HEK293 (cell line): ENCODE results near the gene DSC1.
A peak's percentile ranks its signal among the peaks of the same experiment; 100 is the strongest.

Experiments
- CTCF ChIA-PET: fragments of 350-600 bp; formaldehyde crosslinking; extraction: SDS; loops from one replicate; lab custom pipeline; 2021; ENCODE audit warnings: antibody characterized with exemption; lab: Yijun Ruan, JAX
- POLR2A ChIA-PET: fragments of 300-600 bp; formaldehyde crosslinking; extraction: SDS; loops from one replicate; lab custom pipeline; 2020; ENCODE audit warnings: antibody characterized with exemption, inconsistent platforms; lab: Yijun Ruan, JAX
- H3K27ac ChIP-seq: fragments of 200-500 bp; sonication (Bioruptor generic); 2 replicates; pipeline ENCODE4 v1.5.1; 2014; ENCODE audit warnings: low read depth, low read length, control low read depth, inconsistent platforms; ENCODE audit errors: extremely low read depth
- H3K36me3 ChIP-seq, 2 experiments: fragments of 200-500 bp in 1 of 2; sonication (Bioruptor generic) in 1 of 2; 1 replicate in 1 of 2; 2 replicates in 1 of 2; pipeline ENCODE4 v1.5.1; 2014 to 2017; ENCODE audit warnings: inconsistent platforms in 2 of 2, low read length in 2 of 2; ENCODE audit not compliant: control insufficient read depth in 2 of 2, insufficient read depth in 1 of 2
- H3K4me1 ChIP-seq: fragments of 200-500 bp; sonication (Bioruptor generic); 2 replicates; pipeline ENCODE4 v1.5.1; 2014; ENCODE audit warnings: mild to moderate bottlenecking, low read length, inconsistent platforms; ENCODE audit not compliant: control insufficient read depth, insufficient read depth
- H3K4me3 ChIP-seq: 2 replicates; pipeline ENCODE4 v1.5.1; 2011; ENCODE audit warnings: low read depth, mild to moderate bottlenecking, control low read depth, low read length, moderate library complexity
- H3K9me3 ChIP-seq: fragments of 200-500 bp; sonication (Bioruptor generic); 2 replicates; pipeline ENCODE4 v1.5.1; 2014; ENCODE audit warnings: low read depth, low read length, inconsistent platforms; ENCODE audit not compliant: control insufficient read depth, insufficient read depth
- BCL11B ChIP-seq: fragments of 450-650 bp; formaldehyde crosslinking; IDR thresholded peaks from 2 replicates; pipeline ENCODE4 v1.5.1; 2016; ENCODE audit warnings: low read depth, missing biosample characterization, missing genetic modification characterization
- HOXA7 ChIP-seq: sonication (generic); formaldehyde crosslinking; IDR thresholded peaks from 2 replicates; pipeline ENCODE4 v1.8.1; 2022; ENCODE audit warnings: missing genetic modification reagents, borderline replicate concordance
- HOXC10 ChIP-seq: sonication (generic); formaldehyde crosslinking; IDR thresholded peaks from 2 replicates; pipeline ENCODE4 v1.8.1; 2023; ENCODE audit warnings: mild to moderate bottlenecking, missing genetic modification reagents
- PRDM1 ChIP-seq: fragments of 450-650 bp; formaldehyde crosslinking; IDR thresholded peaks from 2 replicates; pipeline ENCODE4; 2016; ENCODE audit warnings: missing biosample characterization, missing genetic modification characterization
- REST ChIP-seq: fragments of 450-650 bp; formaldehyde crosslinking; IDR thresholded peaks from 2 replicates; pipeline ENCODE4 v1.5.1; 2016; ENCODE audit warnings: missing biosample characterization, missing genetic modification characterization
- YY1 ChIP-seq: fragments of 450-650 bp; formaldehyde crosslinking; IDR thresholded peaks from 2 replicates; pipeline ENCODE4 v1.5.1; 2018; ENCODE audit warnings: missing biosample characterization, missing genetic modification characterization
- ZFP69B ChIP-seq: fragments of 450-650 bp; formaldehyde crosslinking; IDR thresholded peaks from 2 replicates; pipeline ENCODE4 v1.5.1; 2016; ENCODE audit warnings: missing biosample characterization, missing genetic modification characterization
- ZNF280D ChIP-seq: fragments of 450-650 bp; formaldehyde crosslinking; IDR thresholded peaks from 2 replicates; pipeline ENCODE4 v1.5.1; 2016; ENCODE audit warnings: missing biosample characterization, missing genetic modification characterization
- ZNF37A ChIP-seq: fragments of 450-650 bp; IDR thresholded peaks from 2 replicates; pipeline ENCODE4 v1.5.1; 2018; ENCODE audit warnings: missing biosample characterization, missing genetic modification characterization
- ZNF518A ChIP-seq: fragments of 450-650 bp; formaldehyde crosslinking; conservative IDR thresholded peaks from 2 replicates; pipeline ENCODE4 v1.5.1; 2016; ENCODE audit warnings: low read depth, missing biosample characterization, missing genetic modification characterization
- ZNF571 ChIP-seq: fragments of 450-650 bp; formaldehyde crosslinking; IDR thresholded peaks from 2 replicates; pipeline ENCODE4 v1.5.0; 2017; ENCODE audit warnings: missing biosample characterization, missing genetic modification characterization
- ZNF596 ChIP-seq: fragments of 450-650 bp; IDR thresholded peaks from 2 replicates; pipeline ENCODE4 v1.5.0; 2018; ENCODE audit warnings: missing biosample characterization, mild to moderate bottlenecking, missing genetic modification characterization, moderate library complexity
- ZNF645 ChIP-seq: fragments of 450-650 bp; formaldehyde crosslinking; IDR thresholded peaks from 2 replicates; pipeline ENCODE4; 2016; ENCODE audit warnings: missing biosample characterization, missing genetic modification characterization
- ZNF654 ChIP-seq: fragments of 450-650 bp; formaldehyde crosslinking; IDR thresholded peaks from 2 replicates; pipeline ENCODE4 v1.5.1; 2016; ENCODE audit warnings: low read depth, missing biosample characterization, missing genetic modification characterization
- ZNF776 ChIP-seq: fragments of 450-650 bp; formaldehyde crosslinking; IDR thresholded peaks from 2 replicates; pipeline ENCODE4 v1.5.0; 2017; ENCODE audit warnings: missing biosample characterization, missing genetic modification characterization, borderline replicate concordance
- ZNF785 ChIP-seq: fragments of 450-650 bp; formaldehyde crosslinking; IDR thresholded peaks from 2 replicates; pipeline ENCODE4 v1.5.1; 2016; ENCODE audit warnings: missing biosample characterization, missing genetic modification characterization
- ZNF830 ChIP-seq: fragments of 450-650 bp; IDR thresholded peaks from 2 replicates; pipeline ENCODE4 v1.5.0; 2018; ENCODE audit warnings: missing biosample characterization, missing genetic modification characterization, low read depth, mild to moderate bottlenecking, moderate library complexity
- TF ChIP-seq, protein P1 (sequence below): fragments of 450-650 bp; formaldehyde crosslinking; IDR thresholded peaks from 2 replicates; pipeline ENCODE4 v1.5.1; 2016; ENCODE audit warnings: missing biosample characterization, missing genetic modification characterization

Gene DSC1

DNA sequence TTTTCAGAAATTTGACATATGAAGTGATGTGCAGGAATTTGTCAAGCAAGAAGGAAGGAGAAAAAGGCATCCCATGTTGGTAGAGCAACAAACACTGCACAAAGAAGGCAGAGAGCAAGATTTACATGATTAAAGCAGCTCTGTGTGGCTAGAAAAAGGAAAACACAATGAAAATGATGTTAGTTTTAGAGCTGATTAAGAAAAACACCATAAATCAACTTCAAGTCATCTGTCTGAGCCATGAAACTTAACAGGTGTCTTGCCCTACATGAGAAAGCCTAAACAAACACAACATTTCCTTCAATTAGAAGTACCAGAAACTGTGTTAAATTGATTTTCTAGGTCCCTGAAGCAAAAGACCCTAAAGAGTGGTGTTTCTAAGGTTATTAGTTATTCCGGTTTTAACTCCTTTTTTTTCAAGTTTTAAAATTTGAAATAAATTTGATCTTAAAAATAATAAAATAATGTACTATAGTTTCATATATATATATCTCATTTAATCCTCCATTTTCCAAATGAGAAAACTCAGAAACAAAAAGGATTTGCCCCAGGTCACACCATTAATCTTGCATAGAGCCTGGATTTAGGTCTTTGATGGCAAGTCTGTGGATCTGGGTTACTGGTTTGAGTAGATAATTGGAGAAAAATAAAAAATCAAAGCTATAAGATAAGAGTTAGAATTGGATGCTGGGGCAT is 8.6 kb upstream of the DSC1 start (continued):
- no peak for TF ChIP-seq REST
- TF ChIP-seq ZNF518A (tag by site-specific recombination) = no peak

DNA sequence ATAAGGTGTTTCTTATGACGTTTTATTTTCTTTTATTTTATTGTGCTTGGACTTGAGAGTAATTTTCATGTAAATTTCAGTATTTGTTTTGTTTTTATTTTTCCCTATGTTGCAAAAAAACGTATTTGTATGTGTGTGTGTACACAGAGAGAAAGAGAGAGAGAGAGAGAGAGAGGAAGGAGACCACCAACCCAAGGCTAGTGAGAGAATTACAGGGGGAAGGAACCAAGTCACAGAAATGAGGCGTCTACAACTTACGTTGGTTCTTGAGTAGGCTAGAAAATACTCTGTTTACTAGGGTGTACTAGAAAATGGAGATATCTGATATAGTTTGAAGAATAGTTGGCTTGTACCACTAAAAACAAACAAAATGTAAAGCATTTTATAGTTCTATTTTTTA is 7.7 kb upstream of the DSC1 start:
- Histone ChIP-seq H3K4me3 (no peak overlapping the region), H3K4me1 (no peaks in the 10 kb centered on the region), H3K36me3 (no peaks in the 10 kb centered on the region)
- ChIA-PET CTCF (no interaction called here), POLR2A (no interaction called here)
- TF ChIP-seq ZNF645 (tag by site-specific recombination) (no peak), ZNF596 (tag by site-specific recombination) (peak; percentile 25; the same call in 1 of the 2 replicates)
- TF ChIP-seq, all 188 proteins: peak for 1
- Histone ChIP-seq H3K9me3 (no peaks in the 10 kb centered on the region), H3K27ac (no peak overlapping the region)

GRCh38 chr18:31162419-31162793 is 250 bp downstream of the DSC1 start:
- CTCF ChIA-PET = interaction anchor here (0.6 to 1.9 kb wide), 3 partner anchors 10 to 23 kb away, joined by 3 to 8 read pairs (median 3); no protein-coding TSS in a partner anchor
- POLR2A ChIA-PET = no interaction called here
- TF ChIP-seq ZNF785 (tag by site-specific recombination) (no peak), PRDM1 (tag by site-specific recombination) (no peak), ZNF776 (tag by site-specific recombination) (no peak), ZNF280D (tag by site-specific recombination) (no peak), ZNF571 (tag by site-specific recombination) (no peak), HOXA7 (CRISPR knock-in tag) (no peak), ZFP69B (tag by site-specific recombination) (no peak), ZNF830 (tag by site-specific recombination) (no peak), BCL11B (tag by site-specific recombination) (no peak), ZNF654 (no peak), HOXC10 (CRISPR knock-in tag) (no peak), ZNF37A (tag by site-specific recombination) (no peak), YY1 (tag by site-specific recombination) (no peak)
- TF ChIP-seq, protein P1, sequence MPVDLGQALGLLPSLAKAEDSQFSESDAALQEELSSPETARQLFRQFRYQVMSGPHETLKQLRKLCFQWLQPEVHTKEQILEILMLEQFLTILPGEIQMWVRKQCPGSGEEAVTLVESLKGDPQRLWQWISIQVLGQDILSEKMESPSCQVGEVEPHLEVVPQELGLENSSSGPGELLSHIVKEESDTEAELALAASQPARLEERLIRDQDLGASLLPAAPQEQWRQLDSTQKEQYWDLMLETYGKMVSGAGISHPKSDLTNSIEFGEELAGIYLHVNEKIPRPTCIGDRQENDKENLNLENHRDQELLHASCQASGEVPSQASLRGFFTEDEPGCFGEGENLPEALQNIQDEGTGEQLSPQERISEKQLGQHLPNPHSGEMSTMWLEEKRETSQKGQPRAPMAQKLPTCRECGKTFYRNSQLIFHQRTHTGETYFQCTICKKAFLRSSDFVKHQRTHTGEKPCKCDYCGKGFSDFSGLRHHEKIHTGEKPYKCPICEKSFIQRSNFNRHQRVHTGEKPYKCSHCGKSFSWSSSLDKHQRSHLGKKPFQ (tag by site-specific recombination) = no peak

More at GRCh38 chr18:31162419-31162793, 250 bp downstream of the DSC1 start:
- Histone ChIP-seq H3K4me3 (no peak overlapping the region), H3K4me1 (no peaks in the 10 kb centered on the region), H3K36me3 (no peaks in the 10 kb centered on the region), H3K9me3 (no peaks in the 10 kb centered on the region), H3K27ac (no peak overlapping the region)
